A673 (cell line): Measurements from ENCODE around the gene HOXB3. TPM values are rescaled to one million over a fixed set of nuclear protein-coding genes. Genes with fewer than 3 reads are reported as not detected.

Experiments
- BruUV-seq: library from RNA; stranded (reverse); fragments of 400-500 nt; replicated peaks from 2 replicates; lab custom pipeline; 2021; lab: Mats Ljungman, UMichigan
- CTCF ChIA-PET: fragments of 300-600 bp; sonication (Branson Sonifier 250); formaldehyde crosslinking; loops from one replicate; lab custom pipeline; 2022; ENCODE audit warnings: antibody characterized with exemption; lab: Charles Lee
- POLR2A ChIA-PET: fragments of 300-600 bp; sonication (Branson Sonifier 250); formaldehyde crosslinking; loops from one replicate; lab custom pipeline; 2022; ENCODE audit warnings: antibody characterized with exemption; ENCODE audit not compliant: low non-redundant PET; lab: Charles Lee
- DNase-seq: peaks from one replicate; pipeline ENCODE4 v3.0.0-alpha.2; 2015; ENCODE audit warnings: low spot score
- H3K27ac ChIP-seq: fragments of 200-600 bp; sonication (generic); 2 replicates; pipeline ENCODE4 v1.5.1; 2016; ENCODE audit warnings: mixed run types, low read depth, mild to moderate bottlenecking, mixed read lengths, antibody characterized with exemption, low read length; ENCODE audit not compliant: poor library complexity, severe bottlenecking
- H3K27me3 ChIP-seq: fragments of 200-600 bp; sonication (generic); replicated peaks from 2 replicates; pipeline ENCODE4 v1.6.1; 2017; ENCODE audit warnings: mixed run types, low read depth, mild to moderate bottlenecking, mixed read lengths, antibody characterized with exemption, low read length; ENCODE audit not compliant: insufficient read depth, poor library complexity
- H3K36me3 ChIP-seq: fragments of 200-600 bp; sonication (generic); 2 replicates; pipeline ENCODE4 v1.6.1; 2016; ENCODE audit warnings: mixed run types, mild to moderate bottlenecking, mixed read lengths, antibody characterized with exemption, low read length; ENCODE audit not compliant: insufficient read depth, poor library complexity, severe bottlenecking
- H3K4me1 ChIP-seq: fragments of 200-600 bp; sonication (generic); 2 replicates; pipeline ENCODE4 v1.6.1; 2017; ENCODE audit warnings: mixed run types, mild to moderate bottlenecking, mixed read lengths, antibody characterized with exemption, low read length; ENCODE audit not compliant: insufficient read depth, poor library complexity, severe bottlenecking
- H3K4me3 ChIP-seq: fragments of 200-600 bp; sonication (generic); 2 replicates; pipeline ENCODE4 v1.5.1; 2016; ENCODE audit warnings: low read depth, mixed run types, mild to moderate bottlenecking, mixed read lengths, low read length; ENCODE audit not compliant: poor library complexity, severe bottlenecking
- H3K9me3 ChIP-seq: fragments of 200-600 bp; sonication (generic); 2 replicates; pipeline ENCODE4 v1.6.1; 2016; ENCODE audit warnings: mixed run types, low read depth, mild to moderate bottlenecking, mixed read lengths, antibody characterized with exemption, low read length; ENCODE audit not compliant: poor library complexity, severe bottlenecking
- EZH2 ChIP-seq: fragments of 200-600 bp; sonication (generic); IDR thresholded peaks from 2 replicates; pipeline ENCODE4 v1.6.1; 2017; ENCODE audit warnings: borderline replicate concordance, low read depth, mild to moderate bottlenecking, mixed read lengths, antibody characterized with exemption, low read length; ENCODE audit not compliant: poor library complexity, severe bottlenecking
- intact Hi-C: fragments of 100-400 bp; cut with micrococcal nuclease; formaldehyde crosslinking; loops from one replicate; pipeline ENCODE4 v1.10.0; 2022; ENCODE audit not compliant: unreplicated experiment
- total RNA-seq: library from RNA; stranded (reverse); gene quantifications from 2 replicates; pipeline ENCODE4 v1.2.3, GENCODE V29; 2021
- TF ChIP-seq, protein P1 (sequence below): fragments of 300-800, 200-600 bp; sonication (generic); conservative IDR thresholded peaks from 2 replicates; pipeline ENCODE4 v1.5.1; 2017; ENCODE audit warnings: low read depth, mild to moderate bottlenecking, antibody characterized with exemption, low read length, moderate library complexity, mixed read lengths

HOXB3 gene
- total RNA-seq, 1 experiment from 2014 or later: 40.7 TPM

GRCh38 chr17:48528936-48529682 lies 60.9 kb downstream of the HOXB3 start:
- Histone ChIP-seq H3K27ac (no peak overlapping the region), H3K4me3 (no peak overlapping the region), H3K9me3 (no peaks in the 10 kb centered on the region), H3K4me1 (no peaks in the 10 kb centered on the region), H3K27me3 (no peaks in the 10 kb centered on the region), H3K36me3 (no peaks in the 10 kb centered on the region)
- no TSS peak for BruUV-seq
- ChIA-PET POLR2A (no interaction called here), CTCF (no interaction called here)
- intact Hi-C loops: no loop called here
- no peak for TF ChIP-seq EZH2
- TF ChIP-seq, protein P1, sequence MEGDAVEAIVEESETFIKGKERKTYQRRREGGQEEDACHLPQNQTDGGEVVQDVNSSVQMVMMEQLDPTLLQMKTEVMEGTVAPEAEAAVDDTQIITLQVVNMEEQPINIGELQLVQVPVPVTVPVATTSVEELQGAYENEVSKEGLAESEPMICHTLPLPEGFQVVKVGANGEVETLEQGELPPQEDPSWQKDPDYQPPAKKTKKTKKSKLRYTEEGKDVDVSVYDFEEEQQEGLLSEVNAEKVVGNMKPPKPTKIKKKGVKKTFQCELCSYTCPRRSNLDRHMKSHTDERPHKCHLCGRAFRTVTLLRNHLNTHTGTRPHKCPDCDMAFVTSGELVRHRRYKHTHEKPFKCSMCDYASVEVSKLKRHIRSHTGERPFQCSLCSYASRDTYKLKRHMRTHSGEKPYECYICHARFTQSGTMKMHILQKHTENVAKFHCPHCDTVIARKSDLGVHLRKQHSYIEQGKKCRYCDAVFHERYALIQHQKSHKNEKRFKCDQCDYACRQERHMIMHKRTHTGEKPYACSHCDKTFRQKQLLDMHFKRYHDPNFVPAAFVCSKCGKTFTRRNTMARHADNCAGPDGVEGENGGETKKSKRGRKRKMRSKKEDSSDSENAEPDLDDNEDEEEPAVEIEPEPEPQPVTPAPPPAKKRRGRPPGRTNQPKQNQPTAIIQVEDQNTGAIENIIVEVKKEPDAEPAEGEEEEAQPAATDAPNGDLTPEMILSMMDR: no peak
- no peak for DNase-seq

DNA sequence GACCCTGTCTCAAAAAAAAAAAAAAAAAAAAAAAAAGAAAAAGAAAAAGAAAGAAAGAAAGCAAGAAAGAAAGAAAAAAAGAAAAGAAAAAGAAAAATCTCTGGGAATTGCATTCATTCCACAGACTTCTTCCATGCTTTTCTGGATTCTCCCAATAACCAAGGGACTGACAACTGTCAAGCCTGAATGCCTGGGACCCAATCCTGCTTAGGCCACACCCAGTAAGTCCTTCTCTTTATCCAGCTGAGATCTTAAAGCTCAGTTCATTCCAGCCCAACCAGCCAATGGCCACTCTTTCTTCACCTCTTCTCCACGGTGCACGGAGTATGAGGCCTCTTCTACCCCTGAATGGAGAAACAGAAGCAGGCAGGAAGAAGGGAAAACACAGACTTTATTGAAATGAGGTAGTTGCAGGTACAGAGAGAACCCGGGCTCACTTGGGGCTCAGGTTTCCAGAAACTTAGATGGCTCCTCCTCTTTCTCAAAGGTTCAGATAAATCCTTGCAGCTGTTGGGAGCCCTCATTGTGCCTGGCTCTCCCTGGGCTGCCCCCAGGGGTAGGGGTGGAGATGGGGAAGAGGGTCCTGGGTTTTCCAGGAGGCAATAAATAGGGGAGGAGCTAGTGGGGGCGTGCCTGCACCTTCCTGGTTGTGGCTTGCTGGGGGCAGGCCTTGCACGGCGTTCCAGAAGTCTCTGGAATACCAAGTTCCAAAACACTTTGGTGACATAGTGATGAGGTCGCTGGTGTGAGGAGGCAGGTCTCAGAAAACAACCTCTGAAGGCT lies 61.7 kb downstream of the HOXB3 start:
- POLR2A ChIA-PET: no interaction called here
- Histone ChIP-seq H3K4me1 (no peaks in the 10 kb centered on the region), H3K36me3 (no peaks in the 10 kb centered on the region), H3K4me3 (no peak overlapping the region), H3K27me3 (no peaks in the 10 kb centered on the region), H3K9me3 (no peaks in the 10 kb centered on the region), H3K27ac (no peak overlapping the region)
- no TSS peak for BruUV-seq
- TF ChIP-seq EZH2: no peak
- TF ChIP-seq, protein P1: no peak
- CTCF ChIA-PET: no interaction called here
- intact Hi-C loops: no loop called here
- DNase-seq: no peak

GRCh38 chr17:48527547-48527932 lies 62.5 kb downstream of the HOXB3 start:
- ChIA-PET CTCF (no interaction called here), POLR2A (no interaction called here)
- Histone ChIP-seq H3K36me3 (no peaks in the 10 kb centered on the region), H3K9me3 (no peaks in the 10 kb centered on the region), H3K27me3 (no peaks in the 10 kb centered on the region), H3K27ac (no peak overlapping the region), H3K4me3 (no peak overlapping the region), H3K4me1 (no peaks in the 10 kb centered on the region)
- intact Hi-C loops: no loop called here
- BruUV-seq: no TSS peak
- DNase-seq: no peak
- TF ChIP-seq EZH2: no peak
- TF ChIP-seq, protein P1: no peak
